Testis (tissue), 3 donors: ENCODE measurements around the gene TMEM54. TPM values are rescaled to one million over a fixed set of nuclear protein-coding genes. Genes with fewer than 3 reads are reported as not detected.

Experiments used
- DNase-seq: peaks from one replicate; pipeline ENCODE4 v3.0.0-alpha.2; 2019
- H3K27ac ChIP-seq, 2 donors: fragments of 200-600 bp; sonication (generic); one replicate each; pipeline ENCODE4 v1.5.1; 2019
- H3K27me3 ChIP-seq: fragments of 200-600 bp; sonication (generic); one replicate; pipeline ENCODE4 v1.5.1; 2019
- H3K36me3 ChIP-seq: fragments of 200-600 bp; sonication (generic); one replicate; pipeline ENCODE4 v1.5.1; 2017; ENCODE audit warnings: low read depth; ENCODE audit errors: missing control alignments
- H3K4me1 ChIP-seq: fragments of 200-600 bp; sonication (generic); one replicate; pipeline ENCODE4 v1.5.1; 2019
- H3K4me3 ChIP-seq, 2 donors: fragments of 200-600 bp; sonication (generic); one replicate each; pipeline ENCODE4 v1.5.1; 2017 to 2019
- H3K9me3 ChIP-seq: fragments of 200-600 bp; sonication (generic); one replicate; pipeline ENCODE4 v1.5.1; 2017
- CTCF ChIP-seq, 3 experiments: fragments of 450-650 bp in 2 of 3; fragments of 200-600 bp in 1 of 3; sonication (generic) in 1 of 3; IDR thresholded peaks; one replicate each; pipeline ENCODE4 v1.5.1; 2016 to 2019; ENCODE audit warnings: antibody characterized with exemption in 3 of 3, mild to moderate bottlenecking in 2 of 3, moderate library complexity in 1 of 3
- POLR2A ChIP-seq: fragments of 450-650 bp; IDR thresholded peaks from one replicate; pipeline ENCODE4 v1.6.1; 2017; ENCODE audit warnings: antibody characterized with exemption, mild to moderate bottlenecking, moderate library complexity
- WGBS, 2 donors: methylation state at CpG; one replicate each; pipeline ENCODE4 v1.1.5; 2018; 5-methylcytosine and 5-hydroxymethylcytosine counted together
- intact Hi-C: fragments of 100-400 bp; cut with DNase I; formaldehyde crosslinking; loops from one replicate; pipeline ENCODE4 v1.15.1; 2023; ENCODE audit warnings: low total_unique reads
- polyA plus RNA-seq: library from polyadenylated mRNA; stranded (reverse); fragments of 350-450 nt; fragmentation: Illumina TruSeq; extraction: RNeasy Lipid Tissue Mini Kit (QIAGEN cat#74804); gene quantifications from one replicate; pipeline ENCODE4 v1.2.3, GENCODE V29; 2014; ENCODE audit warnings: low read depth, low replicate concordance; ENCODE audit not compliant: insufficient read depth
- total RNA-seq, 2 donors: library from RNA; depleted of rRNA; stranded (reverse); fragments of >200 nt; gene quantifications; one replicate each; pipeline ENCODE4 v1.2.3, GENCODE V29; 2016

Gene TMEM54
- total and polyA plus RNA-seq, 3 donors from 2014 or later, result 18.7 to 24.0 (median 23.0) TPM

- no peaks in the 10 kb centered on the region for H3K27me3 ChIP-seq
These were observed 11.4 kb downstream of the TMEM54 start for GRCh38 chr1:32889731-32890278.

GRCh38 chr1:32888677-32889420 is 12.3 kb downstream of the TMEM54 start:
- Histone ChIP-seq H3K4me3 (no peak overlapping the region), H3K27ac (no peak overlapping the region), H3K4me1 (peaks cover 7% of the 10 kb centered on the region), H3K9me3 (no peaks in the 10 kb centered on the region), H3K27me3 (no peaks in the 10 kb centered on the region), H3K36me3 (no peaks in the 10 kb centered on the region)
- no peak for DNase-seq
- intact Hi-C loops, result no loop called here
- TF ChIP-seq CTCF (IDR thresholded peaks at IDR 0.05), result no peak
- WGBS, 2 donors, result 92 to 100% methylated on average over 7 to 24 of the region's 24 CpGs

More at GRCh38 chr1:32889731-32890278, 11.4 kb downstream of the TMEM54 start:
- H3K4me3 ChIP-seq, result no peak overlapping the region
- intact Hi-C loops, result no loop called here
- H3K9me3 ChIP-seq, result no peaks in the 10 kb centered on the region
- WGBS, 2 donors, result 84 to 92% methylated on average over 3 of the region's 3 CpGs
- H3K27ac ChIP-seq, result no peak overlapping the region
- peaks cover 7% of the 10 kb centered on the region for H3K4me1 ChIP-seq
- no peaks in the 10 kb centered on the region for H3K36me3 ChIP-seq
- DNase-seq, result no peak
- no peak for TF ChIP-seq POLR2A
- TF ChIP-seq CTCF (IDR thresholded peaks at IDR 0.05), result no peak

- WGBS, 2 donors, result 95 to 96% methylated on average over 3 of the region's 3 CpGs
- Histone ChIP-seq H3K36me3 (no peaks in the 10 kb centered on the region), H3K27ac (no peak overlapping the region), H3K4me1 (peaks cover under 1% of the 10 kb centered on the region), H3K9me3 (no peaks in the 10 kb centered on the region), H3K27me3 (no peaks in the 10 kb centered on the region), H3K4me3 (no peak overlapping the region)
- no peak for DNase-seq
- TF ChIP-seq POLR2A (no peak), CTCF (IDR thresholded peaks at IDR 0.05) (no peak)
- intact Hi-C loops, result no loop called here
These were observed 13.1 kb downstream of the TMEM54 start for GRCh38 chr1:32888134-32888533.

- Histone ChIP-seq H3K4me3 (no peak overlapping the region), H3K9me3 (no peaks in the 10 kb centered on the region), H3K27me3 (no peaks in the 10 kb centered on the region), H3K36me3 (no peaks in the 10 kb centered on the region), H3K4me1 (no peaks in the 10 kb centered on the region), H3K27ac (no peak overlapping the region)
- no peak for TF ChIP-seq CTCF (IDR thresholded peaks at IDR 0.05)
- TF ChIP-seq POLR2A, result no peak
- intact Hi-C loops, result no loop called here
- no peak for DNase-seq
- WGBS, 2 donors, result 73 to 84% methylated on average over 12 of the region's 12 CpGs
These were observed 13.6 kb downstream of the TMEM54 start for GRCh38 chr1:32887623-32888022.
